Progenitor cell of endocrine pancreas (in vitro differentiated cells): ENCODE data around the gene OR5D13. TPM values are rescaled to one million over a fixed set of nuclear protein-coding genes. Genes with fewer than 3 reads are reported as not detected.

Experiments used
- DNase-seq: peaks from one replicate; pipeline ENCODE4 v3.0.0; 2021; ENCODE audit warnings: low spot score; ENCODE audit not compliant: unreplicated experiment
- H3K27ac Mint-ChIP-seq: 2 replicates; pipeline ENCODE4 v1.8.0; 2021; ENCODE audit warnings: mild to moderate bottlenecking, moderate library complexity, mixed read lengths
- H3K27me3 Mint-ChIP-seq: 2 replicates; pipeline ENCODE4 v1.8.0; 2021; ENCODE audit warnings: mixed read lengths
- H3K36me3 Mint-ChIP-seq: 2 replicates; pipeline ENCODE4 v1.8.0; 2022; ENCODE audit warnings: mixed read lengths; ENCODE audit not compliant: insufficient read depth
- H3K4me1 Mint-ChIP-seq: 2 replicates; pipeline ENCODE4 v1.8.0; 2021; ENCODE audit warnings: low read depth, mixed read lengths
- H3K4me3 Mint-ChIP-seq: 2 replicates; pipeline ENCODE4 v1.8.0; 2021; ENCODE audit warnings: low read depth, mild to moderate bottlenecking, moderate library complexity, mixed read lengths
- H3K9me3 Mint-ChIP-seq: 2 replicates; pipeline ENCODE4 v1.8.0; 2021; ENCODE audit warnings: low read depth, mixed read lengths
- total RNA-seq: library from RNA; stranded (reverse); gene quantifications from 2 replicates; pipeline ENCODE4 v1.2.1, GENCODE V29; 2021
- TF ChIP-seq, protein P1 (sequence below): fragments of 200-600 bp; sonication (generic); IDR thresholded peaks from one replicate; pipeline ENCODE4 v1.5.0; 2021; ENCODE audit warnings: antibody characterized with exemption, mild to moderate bottlenecking; ENCODE audit not compliant: unreplicated experiment

The OR5D13 gene
- total RNA-seq, 1 donor from 2014 or later: not detected

DNA sequence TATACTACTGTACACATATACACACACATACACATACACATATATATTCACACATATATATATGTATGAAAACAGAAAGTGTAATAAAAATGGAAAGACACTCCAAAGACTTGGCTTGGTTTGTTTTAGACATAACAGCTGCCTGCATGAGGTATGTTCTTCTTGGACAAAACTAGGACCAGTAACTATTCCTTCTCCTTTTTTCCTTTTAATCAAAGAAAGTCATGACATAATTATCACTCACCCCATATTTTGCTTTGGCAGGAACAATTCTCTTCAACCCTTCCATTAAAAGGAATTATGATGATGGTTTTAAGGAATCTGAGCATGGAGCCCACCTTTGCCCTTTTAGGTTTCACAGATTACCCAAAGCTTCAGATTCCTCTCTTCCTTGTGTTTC is 22.0 kb downstream of the OR5D13 start, which contains the start of gene OR5D14:
OR5D14 (plus strand) TSS at position 301 of the 400 bp plus-strand sequence; CDS start at position 301, 0 bp downstream.
- DNase-seq: no peak
- Mint-ChIP-seq H3K9me3 (peaks cover 40% of the 10 kb centered on the region), H3K4me1 (no peaks in the 10 kb centered on the region), H3K27me3 (no peaks in the 10 kb centered on the region), H3K27ac (no peak within 1 kb of the TSS), H3K4me3 (no peak within 1 kb of the TSS), H3K36me3 (no peaks in the 10 kb centered on the region)
- TF ChIP-seq, protein P1, sequence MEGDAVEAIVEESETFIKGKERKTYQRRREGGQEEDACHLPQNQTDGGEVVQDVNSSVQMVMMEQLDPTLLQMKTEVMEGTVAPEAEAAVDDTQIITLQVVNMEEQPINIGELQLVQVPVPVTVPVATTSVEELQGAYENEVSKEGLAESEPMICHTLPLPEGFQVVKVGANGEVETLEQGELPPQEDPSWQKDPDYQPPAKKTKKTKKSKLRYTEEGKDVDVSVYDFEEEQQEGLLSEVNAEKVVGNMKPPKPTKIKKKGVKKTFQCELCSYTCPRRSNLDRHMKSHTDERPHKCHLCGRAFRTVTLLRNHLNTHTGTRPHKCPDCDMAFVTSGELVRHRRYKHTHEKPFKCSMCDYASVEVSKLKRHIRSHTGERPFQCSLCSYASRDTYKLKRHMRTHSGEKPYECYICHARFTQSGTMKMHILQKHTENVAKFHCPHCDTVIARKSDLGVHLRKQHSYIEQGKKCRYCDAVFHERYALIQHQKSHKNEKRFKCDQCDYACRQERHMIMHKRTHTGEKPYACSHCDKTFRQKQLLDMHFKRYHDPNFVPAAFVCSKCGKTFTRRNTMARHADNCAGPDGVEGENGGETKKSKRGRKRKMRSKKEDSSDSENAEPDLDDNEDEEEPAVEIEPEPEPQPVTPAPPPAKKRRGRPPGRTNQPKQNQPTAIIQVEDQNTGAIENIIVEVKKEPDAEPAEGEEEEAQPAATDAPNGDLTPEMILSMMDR: no peak

DNA sequence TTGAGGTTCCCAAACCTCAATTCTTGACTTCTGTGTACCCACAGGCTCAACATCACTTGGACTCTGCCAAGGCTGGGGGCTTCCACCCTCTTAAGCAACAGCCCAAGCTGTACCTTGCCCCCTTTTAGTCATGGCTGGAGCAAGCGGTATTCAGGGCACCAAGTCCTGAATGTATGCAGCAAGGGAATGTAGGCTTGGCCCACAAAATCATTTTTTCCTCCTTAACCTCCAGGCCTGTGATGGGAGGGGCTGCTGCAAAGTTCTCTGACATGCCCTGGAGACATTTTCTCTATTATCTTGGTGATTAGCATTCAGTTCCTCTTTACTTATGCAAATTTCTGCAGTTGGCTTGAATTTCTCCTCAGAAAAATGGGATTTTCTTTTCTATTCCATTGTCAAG is 33.0 kb downstream of the OR5D13 start:
- H3K27me3 Mint-ChIP-seq: no peaks in the 10 kb centered on the region
- TF ChIP-seq, protein P1: no peak
- H3K4me1 Mint-ChIP-seq: no peaks in the 10 kb centered on the region
- H3K36me3 Mint-ChIP-seq: peaks cover 3% of the 10 kb centered on the region
- no peak for DNase-seq
- H3K4me3 Mint-ChIP-seq: no peak overlapping the region
- H3K27ac Mint-ChIP-seq: no peak overlapping the region
- peaks cover 59% of the 10 kb centered on the region for H3K9me3 Mint-ChIP-seq

DNA sequence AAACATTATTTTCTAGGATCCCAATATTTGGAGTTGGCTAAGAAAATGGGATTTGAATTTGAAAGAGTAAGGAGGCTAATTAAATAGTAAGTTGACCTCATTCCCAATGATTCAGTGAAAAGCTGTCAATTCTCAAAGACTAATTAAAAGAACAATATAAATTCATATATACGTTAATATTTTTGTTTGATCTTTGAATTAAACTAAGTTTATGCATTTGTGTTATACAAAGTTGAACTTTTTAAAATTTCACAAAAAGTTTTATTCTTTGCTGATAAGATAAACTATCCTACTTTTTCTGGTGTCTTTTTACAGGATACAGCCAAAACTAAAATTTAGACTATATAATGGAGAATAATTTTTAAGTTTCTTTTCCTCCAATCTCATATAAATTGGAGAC is 37.8 kb downstream of the OR5D13 start, which contains the start of gene OR5L1:
OR5L1 (plus strand) TSS at position 301 of the 400 bp plus-strand sequence. CDS start 100 bp downstream, outside the sequence.
- TF ChIP-seq, protein P1: no peak
- no peak for DNase-seq
- Mint-ChIP-seq H3K9me3 (peaks cover 53% of the 10 kb centered on the region), H3K27ac (no peak within 1 kb of the TSS), H3K36me3 (peaks cover 4% of the 10 kb centered on the region), H3K27me3 (no peaks in the 10 kb centered on the region), H3K4me3 (no peak within 1 kb of the TSS), H3K4me1 (no peaks in the 10 kb centered on the region)

DNA sequence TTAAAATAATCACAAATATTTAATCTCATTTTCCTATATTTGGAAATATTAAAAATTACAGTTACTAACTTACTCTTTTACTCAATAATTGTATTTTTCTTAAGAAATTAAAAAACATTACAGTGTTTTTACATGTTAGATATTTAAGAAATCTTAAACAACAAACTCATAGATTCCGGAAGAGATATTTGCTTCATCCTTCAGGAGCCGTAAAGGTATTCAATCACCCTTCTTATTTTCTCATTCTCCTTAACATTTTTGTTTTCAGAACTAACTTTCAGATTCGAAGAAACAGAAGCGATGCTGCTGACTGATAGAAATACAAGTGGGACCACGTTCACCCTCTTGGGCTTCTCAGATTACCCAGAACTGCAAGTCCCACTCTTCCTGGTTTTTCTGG is 46.1 kb downstream of the OR5D13 start, which contains the start of gene OR5D18:
OR5D18 (plus strand) TSS at position 301 of the 400 bp plus-strand sequence; CDS start at position 301, 0 bp downstream.
- Mint-ChIP-seq H3K4me1 (no peaks in the 10 kb centered on the region), H3K27ac (no peak within 1 kb of the TSS), H3K27me3 (no peaks in the 10 kb centered on the region), H3K9me3 (peaks cover 54% of the 10 kb centered on the region), H3K4me3 (no peak within 1 kb of the TSS), H3K36me3 (no peaks in the 10 kb centered on the region)
- DNase-seq: no peak
- TF ChIP-seq, protein P1: no peak

Other genes with a start within 250 kb of the OR5D13 start
- gene OR4C15, start 219.0 kb upstream of the OR5D13 start, total RNA-seq: not detected in 2 replicates
- gene OR4C16, start 201.3 kb upstream of the OR5D13 start, total RNA-seq: not detected in 2 replicates
- gene OR4C11, start 165.8 kb upstream of the OR5D13 start, total RNA-seq: not detected in 2 replicates
- not detected in 2 replicates for gene OR4P4, start 138.3 kb upstream of the OR5D13 start, total RNA-seq
- not detected in 2 replicates for gene OR4S2, start 125.1 kb upstream of the OR5D13 start, total RNA-seq
- gene OR4C6, start 111.2 kb upstream of the OR5D13 start, total RNA-seq: not detected in 2 replicates
- gene OR5D14, start 22.1 kb downstream of the OR5D13 start, total RNA-seq: not detected in 2 replicates
- gene OR5L1, start 37.9 kb downstream of the OR5D13 start, total RNA-seq: not detected in 2 replicates
- not detected in 2 replicates for gene OR5D18, start 46.2 kb downstream of the OR5D13 start, total RNA-seq
- gene OR5L2, start 53.8 kb downstream of the OR5D13 start, total RNA-seq: not detected in 2 replicates
- not detected in 2 replicates for gene OR5D16, start 65.3 kb downstream of the OR5D13 start, total RNA-seq
- gene TRIM51, start 109.9 kb downstream of the OR5D13 start, total RNA-seq: not detected in 2 replicates
- gene OR5W2, start 141.1 kb downstream of the OR5D13 start, total RNA-seq: not detected in 2 replicates
- gene OR5I1, start 163.0 kb downstream of the OR5D13 start, total RNA-seq: not detected in 2 replicates
- not detected in 2 replicates for gene OR10AG1, start 196.5 kb downstream of the OR5D13 start, total RNA-seq
- not detected in 2 replicates for gene OR5F1, start 221.2 kb downstream of the OR5D13 start, total RNA-seq